Measurements from ENCODE around the gene ZNF326. TPM values are rescaled to one million over a fixed set of nuclear protein-coding genes. Genes with fewer than 3 reads are reported as not detected.

Gene ZNF326
- total RNA-seq, 1 experiment from 2014 or later: 39.0 TPM

DNA sequence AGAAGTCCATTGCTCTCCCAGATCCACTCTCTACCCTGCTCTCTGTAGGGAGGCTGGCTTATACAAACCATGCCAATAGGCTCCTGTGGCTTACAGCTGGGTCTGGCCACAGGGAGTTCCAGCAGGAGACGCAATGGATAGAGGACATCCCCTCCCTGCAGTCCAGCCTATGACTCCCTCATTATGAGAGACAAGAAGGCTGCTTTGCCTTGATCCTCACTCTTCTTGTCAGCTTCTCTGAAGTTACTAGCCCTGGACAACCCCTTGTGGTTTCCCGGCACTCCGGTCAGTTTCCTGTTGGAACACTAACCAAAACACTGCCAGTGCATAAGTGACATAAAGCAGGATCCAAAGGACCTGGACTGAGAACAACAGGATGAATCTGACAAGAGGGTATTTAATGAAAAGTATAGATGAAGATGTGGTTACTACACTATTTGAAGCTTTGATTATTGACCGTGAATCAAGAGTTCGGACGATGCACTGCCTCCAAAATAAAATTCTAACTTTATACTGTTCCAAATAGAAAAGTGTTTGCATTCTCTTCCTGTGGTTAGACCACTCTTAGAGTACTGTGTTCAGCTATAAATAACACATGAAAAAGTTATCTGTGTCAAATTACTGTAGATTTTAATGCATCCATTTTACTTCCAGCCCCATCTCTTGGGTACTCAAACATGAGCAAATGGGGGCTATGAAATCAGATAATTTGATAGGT lies 32.7 kb upstream of the ZNF326 start:
- no peak overlapping the region for H3K4me2 ChIP-seq (ENCODE audit: insufficient read depth, insufficient read length, low read length)
- H2BK20ac ChIP-seq (ENCODE audit: low read depth, low read length, poor library complexity, severe bottlenecking): no peak overlapping the region
- WGBS (ENCODE audit: extremely low coverage, insufficient read length, low lambda C conversion rate): no CpG with 5 or more reads among the region's 6 CpGs
- H3K23me2 ChIP-seq (ENCODE audit: insufficient read length, low read depth, low read length, poor library complexity, severe bottlenecking): no peaks in the 10 kb centered on the region
- H2BK12ac ChIP-seq (ENCODE audit: insufficient read length, low read depth, low read length): no peak overlapping the region
- H3K9ac ChIP-seq (ENCODE audit: extremely low read depth, insufficient read length, low read length): no peak overlapping the region
- H3K14ac ChIP-seq (ENCODE audit: insufficient read depth, low read length): no peak overlapping the region
- Mint-ChIP-seq H3K4me1 (peaks cover 6% of the 10 kb centered on the region in 2 experiments), H3K27me3 (ENCODE audit: low read depth) (no peaks in the 10 kb centered on the region), H3K9me3 (peaks cover 8 to 9% of the 10 kb centered on the region in 2 experiments; a peak in 3 of 5 replicates), H3K27ac (peak overlapping the region in 1 of 3 experiments; percentile 65; a peak in 2 of 7 replicates), H3K36me3 (ENCODE audit: insufficient read depth in 1 of 3, low read depth in 3 of 3) (peaks cover 2 to 9% (median 5%) of the 10 kb centered on the region in 3 experiments; a peak in 4 of 7 replicates), H3K4me3 (no peak overlapping the region)
- H3K79me1 ChIP-seq (ENCODE audit: insufficient read depth, low read depth, low read length, poor library complexity, severe bottlenecking): no peaks in the 10 kb centered on the region
- no peaks in the 10 kb centered on the region for H3K4me1 ChIP-seq (ENCODE audit: insufficient read depth, low read length)
- no peak overlapping the region for H2BK15ac ChIP-seq (ENCODE audit: low read depth, low read length)
- H3K4ac ChIP-seq (ENCODE audit: low read depth, low read length): no peak overlapping the region
- no peak overlapping the region for H4K8ac ChIP-seq (replicated peaks; ENCODE audit: insufficient read length, low read depth, low read length)
- H2BK120ac ChIP-seq (ENCODE audit: low read depth, low read length, poor library complexity, severe bottlenecking): no peak overlapping the region
- no peak overlapping the region for H2BK5ac ChIP-seq (ENCODE audit: insufficient read length, low read length)
- H4K91ac ChIP-seq (ENCODE audit: insufficient read length, low read depth, low read length): no peak overlapping the region
- H2AFZ ChIP-seq (ENCODE audit: low read length): no peak overlapping the region
- no peak overlapping the region for H3T11ph ChIP-seq (ENCODE audit: low read length)
- no peaks in the 10 kb centered on the region for H4K20me1 ChIP-seq (ENCODE audit: control insufficient read depth, insufficient read depth, insufficient read length)
- DNase-seq: no peak
- H4K5ac ChIP-seq (ENCODE audit: insufficient read length, low read depth, low read length): no peak overlapping the region
- no peak overlapping the region for H3K18ac ChIP-seq (ENCODE audit: insufficient read length, low read depth, low read length)
- no peaks in the 10 kb centered on the region for H3K27me3 ChIP-seq (ENCODE audit: insufficient read depth, low read length)
- H3K9me3 ChIP-seq (ENCODE audit: control insufficient read depth, low read depth, low read length): no peaks in the 10 kb centered on the region
- H3K56ac ChIP-seq (ENCODE audit: insufficient read length, low read depth, low read length): no peak overlapping the region
- no peak overlapping the region for H3K27ac ChIP-seq (ENCODE audit: insufficient read length, low read depth, low read length)
- no peak overlapping the region for H3K23ac ChIP-seq (ENCODE audit: insufficient read length, low read depth, low read length)
- no peak overlapping the region for H2AK5ac ChIP-seq (ENCODE audit: insufficient read length, low read length)
- no peaks in the 10 kb centered on the region for H3K79me2 ChIP-seq (ENCODE audit: insufficient read depth, low read length)
- TF ChIP-seq, protein P1, sequence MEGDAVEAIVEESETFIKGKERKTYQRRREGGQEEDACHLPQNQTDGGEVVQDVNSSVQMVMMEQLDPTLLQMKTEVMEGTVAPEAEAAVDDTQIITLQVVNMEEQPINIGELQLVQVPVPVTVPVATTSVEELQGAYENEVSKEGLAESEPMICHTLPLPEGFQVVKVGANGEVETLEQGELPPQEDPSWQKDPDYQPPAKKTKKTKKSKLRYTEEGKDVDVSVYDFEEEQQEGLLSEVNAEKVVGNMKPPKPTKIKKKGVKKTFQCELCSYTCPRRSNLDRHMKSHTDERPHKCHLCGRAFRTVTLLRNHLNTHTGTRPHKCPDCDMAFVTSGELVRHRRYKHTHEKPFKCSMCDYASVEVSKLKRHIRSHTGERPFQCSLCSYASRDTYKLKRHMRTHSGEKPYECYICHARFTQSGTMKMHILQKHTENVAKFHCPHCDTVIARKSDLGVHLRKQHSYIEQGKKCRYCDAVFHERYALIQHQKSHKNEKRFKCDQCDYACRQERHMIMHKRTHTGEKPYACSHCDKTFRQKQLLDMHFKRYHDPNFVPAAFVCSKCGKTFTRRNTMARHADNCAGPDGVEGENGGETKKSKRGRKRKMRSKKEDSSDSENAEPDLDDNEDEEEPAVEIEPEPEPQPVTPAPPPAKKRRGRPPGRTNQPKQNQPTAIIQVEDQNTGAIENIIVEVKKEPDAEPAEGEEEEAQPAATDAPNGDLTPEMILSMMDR (conservative IDR thresholded peaks at IDR 0.05): no peak

Measured in H9 (cell line).